SK-N-SH treated with all-trans-retinoic acid at 6 μM for 48 hours (cell line): ENCODE data around the gene DENND2C.

ENCODE experiments used
- ARNTL ChIP-seq: fragments of 450-650 bp; formaldehyde crosslinking; IDR thresholded peaks from 2 replicates; pipeline ENCODE4 v1.5.0; 2020; ENCODE audit warnings: low read depth, mild to moderate bottlenecking, moderate library complexity, borderline replicate concordance
- GLIS3 ChIP-seq: fragments of 250-450 bp; sonication (Bioruptor Pico); IDR thresholded peaks from 2 replicates; pipeline ENCODE4 v1.5.0; 2020; ENCODE audit warnings: mild to moderate bottlenecking, moderate library complexity
- ISL1 ChIP-seq: fragments of 250-450 bp; sonication (Bioruptor Pico); IDR thresholded peaks from 2 replicates; pipeline ENCODE4 v2.1.2; 2022; ENCODE audit warnings: mild to moderate bottlenecking, moderate library complexity
- RARB ChIP-seq: fragments of 250-450 bp; sonication (Bioruptor Pico); IDR thresholded peaks from 2 replicates; pipeline ENCODE4 v1.8.0; 2021; ENCODE audit warnings: mild to moderate bottlenecking, moderate library complexity
- TSHZ2 ChIP-seq: fragments of 250-450 bp; sonication (Bioruptor Pico); IDR thresholded peaks from 2 replicates; pipeline ENCODE4 v1.5.0; 2020; ENCODE audit warnings: mild to moderate bottlenecking, moderate library complexity
- ZC3H10 ChIP-seq: fragments of 250-450 bp; sonication (Bioruptor Pico); IDR thresholded peaks from 2 replicates; pipeline ENCODE4 v1.5.1; 2021; ENCODE audit warnings: mild to moderate bottlenecking, moderate library complexity
- TF ChIP-seq, protein P1 (sequence below): fragments of 250-450 bp; sonication (Bioruptor Pico); IDR thresholded peaks from 2 replicates; pipeline ENCODE4 v1.8.0; 2020; ENCODE audit warnings: mild to moderate bottlenecking, moderate library complexity, borderline replicate concordance

DNA sequence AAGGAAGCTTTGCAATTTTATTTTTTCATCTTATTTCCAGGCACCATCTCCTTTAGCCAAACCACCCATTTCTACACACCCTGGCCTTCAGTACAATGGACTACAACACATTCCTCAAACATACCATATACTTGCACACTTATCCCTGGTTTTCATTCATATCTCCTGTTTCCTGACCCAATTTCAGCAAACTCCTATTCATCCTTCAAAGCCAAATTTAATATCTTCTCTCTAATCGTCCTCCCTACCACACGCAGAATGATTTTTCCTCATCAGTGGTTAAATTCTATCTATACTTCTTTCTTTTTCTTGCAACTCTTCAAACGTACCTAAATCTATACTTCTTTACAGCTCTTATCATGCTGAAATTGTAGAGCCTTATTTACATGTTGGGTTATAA lies 2.9 kb downstream of the DENND2C start:
- TF ChIP-seq, protein P1, sequence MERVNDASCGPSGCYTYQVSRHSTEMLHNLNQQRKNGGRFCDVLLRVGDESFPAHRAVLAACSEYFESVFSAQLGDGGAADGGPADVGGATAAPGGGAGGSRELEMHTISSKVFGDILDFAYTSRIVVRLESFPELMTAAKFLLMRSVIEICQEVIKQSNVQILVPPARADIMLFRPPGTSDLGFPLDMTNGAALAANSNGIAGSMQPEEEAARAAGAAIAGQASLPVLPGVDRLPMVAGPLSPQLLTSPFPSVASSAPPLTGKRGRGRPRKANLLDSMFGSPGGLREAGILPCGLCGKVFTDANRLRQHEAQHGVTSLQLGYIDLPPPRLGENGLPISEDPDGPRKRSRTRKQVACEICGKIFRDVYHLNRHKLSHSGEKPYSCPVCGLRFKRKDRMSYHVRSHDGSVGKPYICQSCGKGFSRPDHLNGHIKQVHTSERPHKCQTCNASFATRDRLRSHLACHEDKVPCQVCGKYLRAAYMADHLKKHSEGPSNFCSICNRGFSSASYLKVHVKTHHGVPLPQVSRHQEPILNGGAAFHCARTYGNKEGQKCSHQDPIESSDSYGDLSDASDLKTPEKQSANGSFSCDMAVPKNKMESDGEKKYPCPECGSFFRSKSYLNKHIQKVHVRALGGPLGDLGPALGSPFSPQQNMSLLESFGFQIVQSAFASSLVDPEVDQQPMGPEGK (CRISPR knock-in tag), result no peak
- TF ChIP-seq ISL1, result no peak
- no peak for TF ChIP-seq ZC3H10 (CRISPR knock-in tag)
- no peak for TF ChIP-seq RARB (CRISPR knock-in tag)
- TF ChIP-seq GLIS3 (CRISPR knock-in tag), result no peak
- no peak for TF ChIP-seq TSHZ2
- no peak for TF ChIP-seq ARNTL
